GM19452 (cell line): ENCODE results near the gene DCDC2.
"Not testable (repeated sequence)": the region's sequence is repeated elsewhere in the genome, so short reads cannot be mapped to it uniquely, and the experiment has no call there.

Experiments used
- ATAC-seq: cut with Tn5 transposase; IDR thresholded peaks from one replicate; pipeline ENCODE4 v1.9.1; 2021; ENCODE audit not compliant: unreplicated experiment

Gene DCDC2

DNA sequence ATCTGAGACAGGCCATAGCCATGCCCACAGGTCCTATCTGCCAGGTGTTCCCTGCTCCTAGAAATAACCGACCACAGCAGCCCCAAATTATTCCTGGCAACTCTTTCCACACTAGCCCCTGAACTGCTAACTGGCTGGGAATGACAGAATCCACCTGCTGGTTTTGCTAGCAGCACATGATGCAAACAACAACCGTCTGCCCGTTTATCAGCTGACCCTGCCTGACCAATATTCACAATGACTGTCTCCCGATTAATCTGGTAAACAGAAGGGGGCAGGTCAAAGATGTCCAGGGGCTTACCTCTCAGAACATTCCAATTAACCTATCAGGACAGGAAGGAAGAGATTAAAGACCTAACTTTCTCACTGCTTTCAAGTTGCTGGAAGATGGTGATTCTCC is 130.3 kb downstream of the DCDC2 start:
- no peak for ATAC-seq

DNA sequence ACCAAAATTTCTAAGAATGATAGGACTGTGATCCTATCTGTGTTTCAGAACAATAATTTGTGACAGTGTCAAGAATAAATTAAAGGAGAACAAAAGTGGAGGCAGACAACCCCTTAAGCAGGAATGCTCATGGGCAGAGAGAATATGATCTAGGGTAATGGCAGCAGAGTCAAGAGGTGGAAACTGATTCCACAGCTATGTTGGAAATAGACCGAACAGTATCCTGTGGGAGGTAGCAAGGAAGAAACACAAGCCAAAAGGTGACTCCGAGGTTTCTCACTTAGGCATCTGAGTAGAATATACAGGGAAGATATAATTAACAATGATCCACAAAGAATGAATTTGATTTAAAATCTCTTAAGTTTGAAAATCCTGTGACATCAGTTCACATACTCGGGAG is 131.3 kb downstream of the DCDC2 start:
- ATAC-seq: no peak

- no peak for ATAC-seq
Measured at GRCh38 chr6:24225838-24226237, 132.0 kb downstream of the DCDC2 start.

DNA sequence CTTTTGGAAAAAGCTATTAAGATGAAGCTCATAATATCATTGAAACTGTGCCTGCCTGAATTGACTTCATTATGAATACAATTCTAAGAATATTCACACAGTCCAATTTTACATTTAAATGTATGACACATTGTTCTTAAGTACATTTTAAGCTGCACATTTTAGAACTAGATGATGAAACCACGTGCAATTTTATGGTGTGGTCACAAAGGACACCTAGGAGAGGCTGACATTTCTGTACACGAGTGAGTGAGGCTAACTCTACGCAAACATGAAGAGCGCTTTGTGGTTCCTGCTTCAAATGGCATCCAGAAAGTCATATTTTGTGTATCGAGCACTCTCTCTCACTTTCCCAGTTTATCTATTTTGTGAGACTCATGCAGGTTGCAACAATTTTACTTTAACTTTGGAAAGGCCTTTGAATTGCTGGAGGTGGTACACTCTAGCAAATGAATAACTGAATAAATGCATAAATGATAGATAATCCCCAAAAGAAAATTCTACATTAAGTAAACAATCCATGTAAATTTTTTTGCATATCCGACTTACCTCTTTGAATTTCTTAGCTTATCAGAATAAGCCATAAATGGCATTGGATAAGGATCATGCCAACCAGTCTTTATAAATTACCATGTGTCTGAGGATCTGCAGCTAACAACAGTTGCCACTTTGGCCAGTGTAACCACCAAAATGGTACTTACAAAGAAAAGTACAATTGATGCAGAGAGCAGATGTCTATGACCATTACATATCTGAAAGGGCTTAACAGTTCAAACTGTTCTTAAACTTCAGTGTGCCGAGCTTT is 134.5 kb downstream of the DCDC2 start:
- ATAC-seq: no peak

DNA sequence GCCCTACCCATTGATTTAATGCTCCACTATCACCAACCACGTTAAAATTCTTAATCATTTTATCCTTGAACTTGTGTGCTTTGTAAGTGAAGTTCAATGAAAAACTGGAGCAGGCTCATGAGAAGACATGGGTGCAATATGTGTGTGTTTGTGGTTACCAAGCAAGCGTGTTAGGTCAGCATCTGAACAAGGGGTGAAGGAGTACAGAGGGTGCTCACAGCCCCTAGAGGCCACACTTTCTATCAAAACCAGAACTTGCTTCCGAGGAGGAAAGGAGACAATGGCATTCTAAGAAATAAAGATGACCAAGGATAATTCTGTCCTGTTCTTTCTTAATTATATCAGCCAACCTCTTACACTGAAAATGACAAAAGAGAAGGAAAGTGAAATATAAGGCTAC is 138.2 kb downstream of the DCDC2 start:
- ATAC-seq: no peak

- ATAC-seq: no peak
Measured at GRCh38 chr6:24214984-24215383, 142.9 kb downstream of the DCDC2 start.

DNA sequence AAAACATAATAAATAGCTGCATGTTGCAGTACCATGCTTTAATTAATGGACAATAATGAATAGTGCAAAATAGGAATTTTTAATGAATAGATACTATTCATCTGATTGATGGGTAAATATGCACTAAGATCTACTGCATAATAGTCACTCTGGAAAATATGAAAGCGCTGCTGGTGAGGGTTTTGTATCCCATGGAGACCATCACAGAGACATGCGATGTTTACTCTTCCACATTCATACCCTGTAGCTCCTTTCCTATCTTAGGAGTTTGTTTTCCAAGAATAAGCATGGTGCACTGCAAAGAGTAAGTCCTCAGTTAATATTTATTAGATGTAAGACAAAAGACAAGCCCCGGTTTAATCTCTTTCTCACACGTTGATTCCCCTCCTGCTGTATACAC is 150.4 kb downstream of the DCDC2 start:
- ATAC-seq: no peak

- ATAC-seq: no peak
Measured at GRCh38 chr6:24205020-24205492, 152.8 kb downstream of the DCDC2 start.

DNA sequence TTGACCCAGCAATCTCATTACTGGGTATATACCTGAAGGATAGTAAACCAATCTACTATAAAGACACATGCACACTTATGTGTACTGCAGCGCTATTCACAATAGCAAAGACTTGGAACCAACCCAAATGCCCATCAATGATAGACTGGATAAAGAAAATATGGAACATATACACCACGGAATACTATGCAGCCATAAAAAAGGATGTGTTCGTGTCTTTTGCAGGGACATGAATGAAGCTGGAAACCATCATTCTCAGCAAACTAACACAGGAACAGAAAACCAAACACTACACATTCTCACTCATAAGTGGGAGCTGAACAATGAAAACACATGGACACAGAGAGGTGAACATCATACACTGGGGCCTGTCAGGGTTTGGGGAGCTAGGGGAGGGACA is 153.7 kb downstream of the DCDC2 start:
- ATAC-seq: not testable (repeated sequence)

- no peak for ATAC-seq
Measured at GRCh38 chr6:24197892-24198291, 160.0 kb downstream of the DCDC2 start.

DNA sequence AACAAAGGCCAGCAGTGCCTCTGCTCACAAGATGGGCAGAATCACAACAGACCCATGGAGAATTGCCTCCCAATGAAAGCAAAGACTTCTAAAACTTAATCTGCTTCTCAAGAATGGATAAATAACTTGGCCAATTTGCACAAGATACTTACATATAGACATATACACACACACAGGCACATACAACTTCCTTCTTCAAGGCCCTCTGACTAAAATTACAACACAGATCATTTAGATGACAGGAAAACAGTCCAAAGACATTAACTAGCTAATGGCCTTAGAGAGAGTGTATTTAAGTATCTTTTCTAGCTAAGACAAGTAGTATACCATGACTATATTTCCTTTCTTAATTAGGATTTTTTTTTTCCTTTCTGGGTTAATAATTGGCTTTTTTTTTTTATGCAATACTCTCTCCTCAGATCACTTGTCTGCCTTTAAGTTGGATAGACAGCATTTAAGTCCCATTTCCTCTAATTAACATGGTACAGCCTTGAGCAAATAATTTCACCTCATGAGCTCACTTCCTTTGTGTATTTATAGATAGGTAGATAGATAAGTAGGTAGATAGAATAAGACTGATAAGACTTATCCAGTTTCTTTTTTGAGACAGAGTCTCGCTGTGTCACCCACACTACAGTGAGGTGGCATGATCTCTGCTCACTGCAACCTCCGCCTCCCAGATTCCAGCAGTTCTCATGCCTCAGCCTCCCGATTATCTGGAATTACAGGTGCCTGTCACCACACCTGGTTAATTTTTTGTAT is 161.8 kb downstream of the DCDC2 start:
- no peak for ATAC-seq

- no peak for ATAC-seq
Measured at GRCh38 chr6:24194978-24195700, 162.7 kb downstream of the DCDC2 start.

DNA sequence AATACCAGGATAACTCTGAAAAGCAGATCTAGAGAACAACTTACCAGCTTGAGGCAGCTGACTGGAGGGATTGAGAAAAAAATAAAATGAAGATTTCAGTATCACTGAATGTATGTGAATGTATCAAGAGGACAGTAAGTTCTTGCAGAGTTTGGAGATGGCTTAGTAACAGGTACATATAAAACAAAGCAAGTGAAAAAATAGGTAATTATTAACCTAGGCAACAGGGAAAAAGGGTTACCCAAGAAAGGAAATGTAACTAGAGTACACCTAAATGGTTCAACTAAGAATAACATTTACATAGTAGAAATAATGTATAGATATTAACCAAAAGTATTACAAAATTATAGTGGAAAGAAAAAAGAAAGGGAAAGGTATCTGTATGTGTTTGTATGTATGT is 164.5 kb downstream of the DCDC2 start:
- no peak for ATAC-seq

DNA sequence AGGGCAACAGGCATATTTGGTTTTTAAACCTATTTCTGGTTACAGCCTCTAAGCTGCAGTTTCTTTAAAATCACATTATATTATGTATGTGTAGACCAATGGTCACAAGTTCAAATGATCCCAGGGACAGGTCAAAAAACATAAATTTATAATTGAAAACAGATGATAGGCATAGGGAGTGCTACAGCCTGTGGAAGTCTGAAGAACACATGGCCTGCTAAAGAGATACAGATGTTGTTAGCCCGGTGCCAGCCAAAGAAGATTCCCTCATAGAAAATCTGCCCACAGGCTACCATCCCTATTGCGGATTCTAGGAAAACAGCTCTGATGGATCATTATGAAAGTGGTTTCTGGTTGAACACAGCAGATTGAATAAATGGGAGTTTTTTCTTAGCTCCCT is 166.5 kb downstream of the DCDC2 start:
- no peak for ATAC-seq

GRCh38 chr6:24188578-24189080 is 169.2 kb downstream of the DCDC2 start:
- ATAC-seq: no peak

GRCh38 chr6:24187965-24188577 is 169.8 kb downstream of the DCDC2 start:
- ATAC-seq: no peak

DNA sequence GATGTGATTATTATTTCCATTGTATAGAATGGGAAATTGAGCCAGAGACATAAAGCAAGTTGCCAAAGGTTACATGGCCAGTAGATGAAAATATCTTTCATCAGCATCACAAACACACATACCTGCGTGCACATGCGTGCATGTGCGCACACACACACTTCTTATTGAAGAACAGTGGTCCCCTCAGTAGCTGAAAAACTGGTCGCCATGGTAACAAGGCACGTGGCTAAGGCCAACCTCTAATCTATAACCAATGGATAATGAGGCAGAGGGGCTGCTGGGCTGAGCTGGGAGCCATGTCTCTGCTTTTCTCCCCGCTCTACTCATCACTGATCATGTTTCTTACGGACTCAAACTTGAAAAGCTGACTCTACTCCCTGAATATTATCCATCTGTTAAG is 171.5 kb downstream of the DCDC2 start:
- no peak for ATAC-seq

DNA sequence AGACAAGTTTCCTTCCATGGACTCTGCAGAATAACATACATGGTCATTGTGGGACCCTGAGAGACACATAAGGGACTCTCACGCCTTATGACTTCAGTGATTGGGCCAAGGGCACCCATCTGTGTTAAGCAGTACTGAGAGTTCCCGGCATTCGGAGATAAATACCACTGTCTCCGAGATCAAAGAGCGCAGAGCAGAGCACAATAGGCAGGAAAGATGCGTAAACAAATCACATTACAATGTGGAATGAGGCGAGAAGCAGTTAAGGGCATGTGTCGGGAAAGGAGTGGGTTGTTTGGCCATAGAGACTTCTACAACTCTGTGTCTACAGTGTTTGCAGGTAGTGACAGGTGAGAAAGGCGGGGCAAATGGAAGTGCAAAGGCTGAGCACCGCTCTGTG is 174.3 kb downstream of the DCDC2 start:
- ATAC-seq: no peak

- no peak for ATAC-seq
Measured at GRCh38 chr6:24157886-24158285, 200.0 kb downstream of the DCDC2 start.

DNA sequence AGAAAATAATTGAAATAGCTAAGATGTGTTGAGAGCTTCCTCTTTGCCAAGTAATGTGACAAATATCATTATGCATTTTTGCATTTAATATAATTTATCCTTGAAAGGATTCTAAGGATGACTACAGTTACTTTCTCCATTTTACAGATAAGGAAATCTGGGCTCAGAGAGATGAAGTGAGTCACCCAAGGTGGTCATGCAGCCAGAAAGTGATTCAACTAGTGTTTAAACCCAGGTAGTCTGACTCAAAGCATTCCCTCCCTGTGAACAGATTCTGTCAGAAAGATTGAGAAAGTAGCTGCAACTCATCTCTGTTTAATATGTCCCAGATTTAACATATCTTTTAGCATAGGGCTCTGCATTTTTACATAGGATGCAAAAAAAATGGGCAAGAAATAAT is 203.7 kb downstream of the DCDC2 start:
- no peak for ATAC-seq

GRCh38 chr6:24152014-24152413 is 205.8 kb downstream of the DCDC2 start:
- no peak for ATAC-seq
